Activated naive CD4-positive, alpha-beta T cell treated with anti-CD3 and anti-CD28 coated beads, Interleukin-2, amount 50 U/mL, for 16 hours (primary cell): Measurements from ENCODE around the gene WNT9A.
"Not testable (repeated sequence)": the region's sequence is repeated elsewhere in the genome, so short reads cannot be mapped to it uniquely, and the experiment has no call there.

ENCODE experiments used
- DNase-seq: peaks from one replicate; pipeline ENCODE4 v3.0.0-alpha.2; 2020

The WNT9A gene

GRCh38 chr1:227947676-227948492 lies at the start of gene WNT9A:
WNT9A (minus strand) TSS chr1:227947932; CDS start chr1:227947887, 45 bp downstream.
- DNase-seq = no peak

GRCh38 chr1:227996187-227996950 lies 48.6 kb upstream of the WNT9A start:
- no peak for DNase-seq

GRCh38 chr1:227994632-227995300 lies 47.0 kb upstream of the WNT9A start:
- DNase-seq = no peak

- no peak for DNase-seq
Measured at GRCh38 chr1:227987181-227987580, 39.4 kb upstream of the WNT9A start.

GRCh38 chr1:227975583-227976283 lies 28.0 kb upstream of the WNT9A start:
- not testable (repeated sequence) for DNase-seq

GRCh38 chr1:227973724-227974288 lies 26.1 kb upstream of the WNT9A start:
- DNase-seq = not testable (repeated sequence)

- DNase-seq = not testable (repeated sequence)
Measured at GRCh38 chr1:227972843-227973374, 25.2 kb upstream of the WNT9A start.

- DNase-seq = not testable (repeated sequence)
Measured at GRCh38 chr1:227972283-227972679, 24.5 kb upstream of the WNT9A start.

- not testable (repeated sequence) for DNase-seq
Measured at GRCh38 chr1:227971643-227972282, 24.0 kb upstream of the WNT9A start.

- not testable (repeated sequence) for DNase-seq
Measured at GRCh38 chr1:227971216-227971615, 23.5 kb upstream of the WNT9A start.

GRCh38 chr1:227970076-227970995 lies 22.6 kb upstream of the WNT9A start:
- DNase-seq = not testable (repeated sequence)

GRCh38 chr1:227967815-227968214 lies 20.1 kb upstream of the WNT9A start:
- not testable (repeated sequence) for DNase-seq

- DNase-seq = not testable (repeated sequence)
Measured at GRCh38 chr1:227966733-227967132, 19.0 kb upstream of the WNT9A start.

GRCh38 chr1:227961651-227962466 lies 14.1 kb upstream of the WNT9A start:
- no peak for DNase-seq

GRCh38 chr1:227959325-227959860 lies 11.7 kb upstream of the WNT9A start:
- DNase-seq = no peak

GRCh38 chr1:227958617-227959324 lies 11.0 kb upstream of the WNT9A start:
- DNase-seq = no peak

- no peak for DNase-seq
Measured at GRCh38 chr1:227955808-227956207, 8.1 kb upstream of the WNT9A start.

GRCh38 chr1:227954163-227954850 lies 6.6 kb upstream of the WNT9A start:
- no peak for DNase-seq
